Suprapubic skin (tissue), 4 donors: Measurements from ENCODE around the gene NAT8L. TPM values are rescaled to one million over a fixed set of nuclear protein-coding genes. Genes with fewer than 3 reads are reported as not detected.
"Not testable (repeated sequence)": the region's sequence is repeated elsewhere in the genome, so short reads cannot be mapped to it uniquely, and the experiment has no call there.

ENCODE experiments used
- DNase-seq, 2 donors: peaks; one replicate each; pipeline ENCODE4 v3.0.0-alpha.2; 2019; ENCODE audit warnings: low spot score in 2 of 2
- H3K27ac ChIP-seq: fragments of 200-600 bp; sonication (generic); one replicate; pipeline ENCODE4 v1.5.1; 2019
- H3K27me3 ChIP-seq: fragments of 200-600 bp; sonication (generic); one replicate; pipeline ENCODE4 v1.5.1; 2019
- H3K36me3 ChIP-seq: fragments of 200-600 bp; sonication (generic); one replicate; pipeline ENCODE4 v1.5.1; 2019
- H3K4me1 ChIP-seq: fragments of 200-600 bp; sonication (generic); one replicate; pipeline ENCODE4 v1.5.1; 2019
- H3K4me3 ChIP-seq: fragments of 200-600 bp; sonication (generic); one replicate; pipeline ENCODE4 v1.5.1; 2019; ENCODE audit warnings: mild to moderate bottlenecking
- H3K9me3 ChIP-seq: fragments of 200-600 bp; sonication (generic); one replicate; pipeline ENCODE4 v1.5.1; 2019
- CTCF ChIP-seq, 2 donors: fragments of 200-600 bp in 1 of 2; fragments of 450-650 bp in 1 of 2; sonication (generic) in 1 of 2; IDR thresholded peaks; one replicate each; pipeline ENCODE4 v1.5.1; 2016 to 2019; ENCODE audit warnings: antibody characterized with exemption in 2 of 2, mild to moderate bottlenecking in 1 of 2, moderate library complexity in 1 of 2
- EP300 ChIP-seq: sonication (generic); formaldehyde crosslinking; IDR thresholded peaks from one replicate; pipeline ENCODE4 v1.6.1; 2017; ENCODE audit warnings: antibody characterized with exemption
- POLR2A ChIP-seq, 2 donors: fragments of 450-650 bp; IDR thresholded peaks; one replicate each; pipeline ENCODE4 v1.6.1; 2017; ENCODE audit warnings: antibody characterized with exemption in 2 of 2, mild to moderate bottlenecking in 2 of 2, moderate library complexity in 2 of 2
- POLR2AphosphoS5 ChIP-seq, 3 donors: sonication (generic); formaldehyde crosslinking; IDR thresholded peaks; one replicate each; pipeline ENCODE4 v1.6.1; 2017; ENCODE audit warnings: antibody characterized with exemption in 3 of 3
- WGBS: methylation state at CpG from one replicate; pipeline ENCODE4 v1.1.5; 2018; 5-methylcytosine and 5-hydroxymethylcytosine counted together
- total RNA-seq, 4 donors: library from RNA; depleted of rRNA; stranded (reverse); fragments of >200 nt; gene quantifications; one replicate each; pipeline ENCODE4 v1.1.0, GENCODE V29; 2016

The NAT8L gene
- total RNA-seq, result 1 to 10 TPM; 1.0 to 2.8 (median 1.6) TPM

- no peak for TF ChIP-seq POLR2A (IDR thresholded peaks at IDR 0.05)
- no peak for TF ChIP-seq EP300
- TF ChIP-seq POLR2AphosphoS5 (IDR thresholded peaks at IDR 0.05), result no peak
- no peak for TF ChIP-seq CTCF (IDR thresholded peaks at IDR 0.05)
- no CpG with 5 or more reads among the region's 119 CpGs for WGBS
- H3K27ac ChIP-seq, result no peak within 1 kb of the TSS
- H3K4me3 ChIP-seq, result peak within 1 kb of the TSS; percentile 52
- peaks cover 26% of the 10 kb centered on the region for H3K4me1 ChIP-seq
- no peak for DNase-seq
- no peaks in the 10 kb centered on the region for H3K36me3 ChIP-seq
- no peaks in the 10 kb centered on the region for H3K9me3 ChIP-seq
- peaks cover 86% of the 10 kb centered on the region for H3K27me3 ChIP-seq
Measured at GRCh38 chr4:2059046-2059725, at the start of gene NAT8L. Gene NAT8L, plus strand, starts transcription at chr4:2059327. Its CDS starts 185 bp downstream, at chr4:2059512.

GRCh38 chr4:2009651-2010233 lies 49.4 kb upstream of the NAT8L start:
- 5% methylated on average over 23 of the region's 23 CpGs for WGBS
- Histone ChIP-seq H3K9me3 (no peaks in the 10 kb centered on the region), H3K27me3 (no peaks in the 10 kb centered on the region), H3K27ac (peak overlapping the region; percentile 97), H3K4me1 (peaks cover 34% of the 10 kb centered on the region), H3K36me3 (peaks cover 4% of the 10 kb centered on the region), H3K4me3 (peak overlapping the region; percentile 89)
- peak in 1 of 2 donors; percentile 78 for DNase-seq
- TF ChIP-seq CTCF (IDR thresholded peaks at IDR 0.05) (peak in 1 of 2 donors; percentile 9), POLR2A (IDR thresholded peaks at IDR 0.05) (no peak), POLR2AphosphoS5 (IDR thresholded peaks at IDR 0.05) (no peak)

- Histone ChIP-seq H3K4me1 (peaks cover 25% of the 10 kb centered on the region), H3K9me3 (no peaks in the 10 kb centered on the region), H3K4me3 (no peak overlapping the region), H3K36me3 (no peaks in the 10 kb centered on the region), H3K27me3 (no peaks in the 10 kb centered on the region), H3K27ac (no peak overlapping the region)
- DNase-seq, result no peak
- TF ChIP-seq POLR2A (IDR thresholded peaks at IDR 0.05) (no peak), EP300 (no peak), CTCF (IDR thresholded peaks at IDR 0.05) (no peak), POLR2AphosphoS5 (IDR thresholded peaks at IDR 0.05) (no peak)
- WGBS, result 84% methylated on average over 3 of the region's 3 CpGs
Measured at GRCh38 chr4:2011583-2011982, 47.5 kb upstream of the NAT8L start.

GRCh38 chr4:2015008-2015407 lies 44.1 kb upstream of the NAT8L start:
- no peak for TF ChIP-seq CTCF (IDR thresholded peaks at IDR 0.05)
- no peak for TF ChIP-seq EP300
- no peak for TF ChIP-seq POLR2A (IDR thresholded peaks at IDR 0.05)
- no peak for TF ChIP-seq POLR2AphosphoS5 (IDR thresholded peaks at IDR 0.05)
- peaks cover 5% of the 10 kb centered on the region for H3K4me1 ChIP-seq
- DNase-seq, result no peak
- WGBS, result 74% methylated on average over 4 of the region's 4 CpGs
- H3K4me3 ChIP-seq, result no peak overlapping the region
- peaks cover 8% of the 10 kb centered on the region for H3K27me3 ChIP-seq
- no peaks in the 10 kb centered on the region for H3K36me3 ChIP-seq
- no peak overlapping the region for H3K27ac ChIP-seq
- no peaks in the 10 kb centered on the region for H3K9me3 ChIP-seq

- not testable (repeated sequence) for H3K27ac ChIP-seq, H3K4me1 ChIP-seq, H3K4me3 ChIP-seq, H3K36me3 ChIP-seq, H3K9me3 ChIP-seq, DNase-seq
- 37% methylated on average over 15 of the region's 15 CpGs for WGBS
- peaks cover 31% of the 10 kb centered on the region for H3K27me3 ChIP-seq
Measured at GRCh38 chr4:2021358-2022018, 37.6 kb upstream of the NAT8L start.
